ENCODE results near the gene NEURL3.

DNA sequence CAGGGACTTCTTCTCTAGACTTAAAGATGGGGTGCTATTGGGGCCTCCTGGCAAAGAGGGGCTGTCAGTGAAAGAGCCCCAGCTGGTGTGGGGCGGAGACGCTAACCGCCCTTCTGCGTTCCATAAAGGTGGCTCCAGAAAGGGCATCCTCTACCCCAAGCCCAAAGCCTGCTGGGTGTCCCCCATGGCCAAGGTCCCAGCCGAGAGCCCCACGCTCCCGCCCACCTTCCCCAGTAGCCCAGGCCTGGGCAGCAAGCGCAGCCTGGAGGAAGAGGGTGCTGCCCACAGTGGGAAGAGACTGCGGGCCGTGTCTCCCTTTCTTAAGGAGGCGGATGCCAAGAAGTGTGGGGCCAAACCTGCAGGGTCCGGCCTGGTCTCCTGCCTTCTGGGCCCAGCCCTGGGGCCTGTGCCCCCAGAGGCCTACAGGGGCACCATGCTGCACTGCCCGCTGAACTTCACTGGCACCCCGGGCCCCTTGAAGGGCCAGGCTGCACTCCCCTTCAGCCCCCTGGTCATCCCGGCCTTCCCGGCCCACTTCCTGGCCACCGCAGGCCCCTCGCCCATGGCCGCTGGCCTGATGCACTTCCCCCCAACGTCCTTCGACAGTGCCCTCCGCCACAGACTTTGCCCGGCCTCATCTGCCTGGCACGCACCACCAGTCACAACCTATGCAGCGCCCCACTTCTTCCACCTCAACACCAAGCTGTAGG is 46.6 kb upstream of the NEURL3 start:
- TF ChIP-seq, protein P1, sequence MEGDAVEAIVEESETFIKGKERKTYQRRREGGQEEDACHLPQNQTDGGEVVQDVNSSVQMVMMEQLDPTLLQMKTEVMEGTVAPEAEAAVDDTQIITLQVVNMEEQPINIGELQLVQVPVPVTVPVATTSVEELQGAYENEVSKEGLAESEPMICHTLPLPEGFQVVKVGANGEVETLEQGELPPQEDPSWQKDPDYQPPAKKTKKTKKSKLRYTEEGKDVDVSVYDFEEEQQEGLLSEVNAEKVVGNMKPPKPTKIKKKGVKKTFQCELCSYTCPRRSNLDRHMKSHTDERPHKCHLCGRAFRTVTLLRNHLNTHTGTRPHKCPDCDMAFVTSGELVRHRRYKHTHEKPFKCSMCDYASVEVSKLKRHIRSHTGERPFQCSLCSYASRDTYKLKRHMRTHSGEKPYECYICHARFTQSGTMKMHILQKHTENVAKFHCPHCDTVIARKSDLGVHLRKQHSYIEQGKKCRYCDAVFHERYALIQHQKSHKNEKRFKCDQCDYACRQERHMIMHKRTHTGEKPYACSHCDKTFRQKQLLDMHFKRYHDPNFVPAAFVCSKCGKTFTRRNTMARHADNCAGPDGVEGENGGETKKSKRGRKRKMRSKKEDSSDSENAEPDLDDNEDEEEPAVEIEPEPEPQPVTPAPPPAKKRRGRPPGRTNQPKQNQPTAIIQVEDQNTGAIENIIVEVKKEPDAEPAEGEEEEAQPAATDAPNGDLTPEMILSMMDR (IDR thresholded peaks at IDR 0.05): no peak
- TF ChIP-seq EP300 (IDR thresholded peaks at IDR 0.05) (no peak), POLR2A (IDR thresholded peaks at IDR 0.05) (no peak), POLR2AphosphoS5 (IDR thresholded peaks at IDR 0.05) (no peak)

Measured in gastroesophageal sphincter (tissue), 3 donors.